ENCODE results near the gene AKAP13.

GRCh38 chr15:85419161-85419560, 38.8 kb downstream of the AKAP13 start:
- no peak for TF ChIP-seq CTCF (IDR thresholded peaks at IDR 0.05)
- no peak for TF ChIP-seq POLR2A (IDR thresholded peaks at IDR 0.05)

All from testis (tissue), 2 donors.